NCI-H526 treated with DMSO at 0.1 percent for 48 hours (cell line): ENCODE results near the gene UCN2.
"Not testable (repeated sequence)": the region's sequence is repeated elsewhere in the genome, so short reads cannot be mapped to it uniquely, and the experiment has no call there.

ENCODE experiments used
- DNase-seq: peaks from one replicate; lab custom pipeline; 2025; lab: John Stamatoyannopoulos, UW

UCN2 gene

GRCh38 chr3:48561045-48561736 lies 2.4 kb downstream of the UCN2 start:
- no peak for DNase-seq

GRCh38 chr3:48560648-48561018 lies 2.9 kb downstream of the UCN2 start:
- no peak for DNase-seq

GRCh38 chr3:48558493-48559134 lies 5.0 kb downstream of the UCN2 start:
- DNase-seq, result no peak

- DNase-seq, result peak; percentile 97
Measured at GRCh38 chr3:48556796-48557626, 6.6 kb downstream of the UCN2 start, which contains the start of gene PFKFB4. Gene PFKFB4, minus strand, starts transcription at chr3:48556803. Its CDS starts 26 bp downstream, at chr3:48556777.

GRCh38 chr3:48555949-48556795 lies 7.4 kb downstream of the UCN2 start:
- no peak for DNase-seq

GRCh38 chr3:48555231-48555948 lies 8.2 kb downstream of the UCN2 start:
- no peak for DNase-seq

- no peak for DNase-seq
Measured at GRCh38 chr3:48553886-48554845, 9.4 kb downstream of the UCN2 start.

- no peak for DNase-seq
Measured at GRCh38 chr3:48553361-48553760, 10.2 kb downstream of the UCN2 start.

GRCh38 chr3:48552111-48552951 lies 11.2 kb downstream of the UCN2 start:
- DNase-seq, result no peak

- DNase-seq, result not testable (repeated sequence)
Measured at GRCh38 chr3:48551651-48552050, 11.9 kb downstream of the UCN2 start.

GRCh38 chr3:48548729-48549705 lies 14.6 kb downstream of the UCN2 start:
- DNase-seq, result peak; percentile 69

- DNase-seq, result no peak
Measured at GRCh38 chr3:48548126-48548525, 15.5 kb downstream of the UCN2 start.

GRCh38 chr3:48546203-48546829 lies 17.3 kb downstream of the UCN2 start:
- no peak for DNase-seq

GRCh38 chr3:48544141-48544540 lies 19.4 kb downstream of the UCN2 start:
- DNase-seq, result no peak

GRCh38 chr3:48543271-48543866 lies 20.2 kb downstream of the UCN2 start:
- no peak for DNase-seq

GRCh38 chr3:48538451-48538850 lies 25.1 kb downstream of the UCN2 start:
- DNase-seq, result no peak

- no peak for DNase-seq
Measured at GRCh38 chr3:48536785-48537184, 26.8 kb downstream of the UCN2 start.
